Endodermal cell (in vitro differentiated cells): ENCODE measurements around the gene OR5AU1. TPM values are rescaled to one million over a fixed set of nuclear protein-coding genes. Genes with fewer than 3 reads are reported as not detected.

Source experiments
- DNase-seq: peaks from one replicate; pipeline ENCODE4 v3.0.0-alpha.2; 2017
- H3K27ac ChIP-seq: 2 replicates; pipeline ENCODE4 v1.5.1; 2013; ENCODE audit warnings: mild to moderate bottlenecking, low read depth, low read length, moderate library complexity
- H3K27me3 ChIP-seq: 2 replicates; pipeline ENCODE4 v1.6.1; 2013; ENCODE audit warnings: mild to moderate bottlenecking, low read length, moderate library complexity; ENCODE audit not compliant: insufficient read depth, control insufficient read depth, poor library complexity, severe bottlenecking
- H3K36me3 ChIP-seq: 2 replicates; pipeline ENCODE4 v1.7.0; 2013; ENCODE audit warnings: mild to moderate bottlenecking, low read length, moderate library complexity; ENCODE audit not compliant: control insufficient read depth, insufficient read depth
- H3K4me1 ChIP-seq: one replicate; pipeline ENCODE4 v1.7.0; 2013; ENCODE audit warnings: low read length; ENCODE audit not compliant: control insufficient read depth, insufficient read depth
- H3K4me3 ChIP-seq: 2 replicates; pipeline ENCODE4 v1.5.1; 2013; ENCODE audit warnings: mild to moderate bottlenecking, low read length, moderate library complexity
- H3K9ac ChIP-seq: 2 replicates; pipeline ENCODE4 v1.6.1; 2013; ENCODE audit warnings: mild to moderate bottlenecking, low read length, moderate library complexity; ENCODE audit not compliant: poor library complexity, severe bottlenecking; ENCODE audit errors: extremely low read depth
- H3K9me3 ChIP-seq: 2 replicates; pipeline ENCODE4 v1.6.1; 2013; ENCODE audit warnings: mild to moderate bottlenecking, low read length, moderate library complexity; ENCODE audit not compliant: control insufficient read depth
- H3K27ac Mint-ChIP-seq: 2 replicates; pipeline ENCODE4 v1.8.0; 2020; ENCODE audit warnings: mixed read lengths
- H3K27me3 Mint-ChIP-seq: 2 replicates; pipeline ENCODE4 v1.8.0; 2021; ENCODE audit warnings: mild to moderate bottlenecking, mixed read lengths; ENCODE audit not compliant: insufficient read depth
- H3K36me3 Mint-ChIP-seq: 2 replicates; pipeline ENCODE4 v1.8.0; 2020; ENCODE audit warnings: low read depth, mixed read lengths
- H3K4me1 Mint-ChIP-seq: 2 replicates; pipeline ENCODE4 v1.8.0; 2020; ENCODE audit warnings: mixed read lengths
- H3K4me3 Mint-ChIP-seq: 2 replicates; pipeline ENCODE4 v1.8.0; 2020; ENCODE audit warnings: mild to moderate bottlenecking, moderate library complexity, mixed read lengths
- H3K9me3 Mint-ChIP-seq: 2 replicates; pipeline ENCODE4 v1.8.0; 2020; ENCODE audit warnings: mild to moderate bottlenecking, mixed read lengths
- WGBS, 2 experiments: methylation state at CpG; one replicate each; pipeline versions ENCODE4 v1.1.5 to v1.1.7; 2013; ENCODE audit warnings: missing lambda C conversion rate in 2 of 2, mixed read lengths in 1 of 2; ENCODE audit not compliant: insufficient coverage in 1 of 2, insufficient read length in 1 of 2; 5-methylcytosine and 5-hydroxymethylcytosine counted together
- total RNA-seq, 2 donors: library from RNA; stranded (reverse); fragmentation: NEBNext Ultra II Directional in 1 of 2; extraction: Animal tissue kit (Norgen Biotek cat#: 25700) in 1 of 2; gene quantifications; 2 replicates in 1 of 2; 3 replicates in 1 of 2; pipeline ENCODE4 v1.2.1, GENCODE V29; 2021
- TF ChIP-seq, protein P1 (sequence below): fragments of 200-600 bp; sonication (generic); conservative IDR thresholded peaks from 2 replicates; pipeline ENCODE4 v1.5.0; 2021; ENCODE audit warnings: antibody characterized with exemption, mild to moderate bottlenecking

The OR5AU1 gene
- total RNA-seq, 2 donors from 2014 or later, result not detected

DNA sequence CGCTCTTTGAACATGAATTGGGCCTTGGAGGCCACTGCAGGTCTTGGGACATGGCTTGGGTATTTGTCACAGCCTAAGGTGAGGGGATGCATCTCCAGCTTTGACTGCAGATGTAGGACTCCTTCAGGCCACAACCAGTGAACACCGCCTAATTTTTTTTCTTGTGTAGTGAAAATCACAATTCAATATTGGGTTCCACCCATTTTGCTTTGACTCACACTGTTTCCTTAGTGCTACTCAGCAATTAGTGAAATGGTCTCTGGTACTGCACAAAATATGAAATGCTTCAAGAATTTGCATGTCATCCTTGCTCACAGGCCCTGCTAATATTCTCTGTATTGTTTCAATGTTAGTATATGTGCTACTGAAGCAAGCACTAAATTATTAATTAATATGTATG lies 42.5 kb downstream of the OR5AU1 start:
- WGBS, 2 experiments, result 88 to 98% methylated on average over 2 of the region's 2 CpGs
- Mint-ChIP-seq H3K36me3 (no peaks in the 10 kb centered on the region), H3K4me3 (no peak overlapping the region), H3K27ac (no peak overlapping the region), H3K9me3 (no peaks in the 10 kb centered on the region), H3K27me3 (no peaks in the 10 kb centered on the region), H3K4me1 (peaks cover 1% of the 10 kb centered on the region)
- TF ChIP-seq, protein P1, sequence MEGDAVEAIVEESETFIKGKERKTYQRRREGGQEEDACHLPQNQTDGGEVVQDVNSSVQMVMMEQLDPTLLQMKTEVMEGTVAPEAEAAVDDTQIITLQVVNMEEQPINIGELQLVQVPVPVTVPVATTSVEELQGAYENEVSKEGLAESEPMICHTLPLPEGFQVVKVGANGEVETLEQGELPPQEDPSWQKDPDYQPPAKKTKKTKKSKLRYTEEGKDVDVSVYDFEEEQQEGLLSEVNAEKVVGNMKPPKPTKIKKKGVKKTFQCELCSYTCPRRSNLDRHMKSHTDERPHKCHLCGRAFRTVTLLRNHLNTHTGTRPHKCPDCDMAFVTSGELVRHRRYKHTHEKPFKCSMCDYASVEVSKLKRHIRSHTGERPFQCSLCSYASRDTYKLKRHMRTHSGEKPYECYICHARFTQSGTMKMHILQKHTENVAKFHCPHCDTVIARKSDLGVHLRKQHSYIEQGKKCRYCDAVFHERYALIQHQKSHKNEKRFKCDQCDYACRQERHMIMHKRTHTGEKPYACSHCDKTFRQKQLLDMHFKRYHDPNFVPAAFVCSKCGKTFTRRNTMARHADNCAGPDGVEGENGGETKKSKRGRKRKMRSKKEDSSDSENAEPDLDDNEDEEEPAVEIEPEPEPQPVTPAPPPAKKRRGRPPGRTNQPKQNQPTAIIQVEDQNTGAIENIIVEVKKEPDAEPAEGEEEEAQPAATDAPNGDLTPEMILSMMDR, result no peak
- no peak overlapping the region for H3K27ac ChIP-seq
- DNase-seq, result no peak
- H3K9ac ChIP-seq, result no peak overlapping the region
- no peak overlapping the region for H3K4me3 ChIP-seq
- no peaks in the 10 kb centered on the region for H3K27me3 ChIP-seq
- H3K9me3 ChIP-seq, result no peaks in the 10 kb centered on the region
- no peaks in the 10 kb centered on the region for H3K36me3 ChIP-seq
- no peaks in the 10 kb centered on the region for H3K4me1 ChIP-seq

DNA sequence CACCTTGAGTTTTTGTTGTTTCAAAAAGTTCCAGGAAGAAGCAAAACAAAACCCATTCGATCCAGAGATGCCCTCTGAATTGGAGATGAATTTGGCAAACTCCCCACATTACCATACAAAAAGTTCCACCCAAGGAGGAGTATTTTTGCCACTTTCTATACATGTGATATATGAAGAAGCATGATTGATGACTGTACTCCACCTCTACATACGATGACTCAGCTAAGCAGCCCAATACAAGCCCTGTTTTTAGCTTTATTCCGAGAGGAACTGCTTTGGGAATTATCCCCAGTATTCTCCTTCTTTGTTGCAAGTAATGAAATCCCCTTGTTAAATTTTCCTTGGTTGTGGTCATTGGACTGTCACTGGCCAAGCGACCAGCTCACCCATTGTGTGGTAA lies 43.6 kb downstream of the OR5AU1 start:
- DNase-seq, result no peak
- no peaks in the 10 kb centered on the region for H3K4me1 ChIP-seq
- H3K27ac ChIP-seq, result no peak overlapping the region
- H3K36me3 ChIP-seq, result no peaks in the 10 kb centered on the region
- H3K36me3 Mint-ChIP-seq, result no peaks in the 10 kb centered on the region
- no peaks in the 10 kb centered on the region for H3K27me3 Mint-ChIP-seq
- H3K9me3 Mint-ChIP-seq, result no peaks in the 10 kb centered on the region
- TF ChIP-seq, protein P1, result no peak
- H3K27ac Mint-ChIP-seq, result no peak overlapping the region
- H3K9me3 ChIP-seq, result no peaks in the 10 kb centered on the region
- H3K4me3 Mint-ChIP-seq, result no peak overlapping the region
- WGBS, 2 experiments, result 92 to 94% methylated on average over 2 to 4 of the region's 4 CpGs
- no peaks in the 10 kb centered on the region for H3K27me3 ChIP-seq
- H3K4me1 Mint-ChIP-seq, result peaks cover 1% of the 10 kb centered on the region
- no peak overlapping the region for H3K4me3 ChIP-seq
- no peak overlapping the region for H3K9ac ChIP-seq

DNA sequence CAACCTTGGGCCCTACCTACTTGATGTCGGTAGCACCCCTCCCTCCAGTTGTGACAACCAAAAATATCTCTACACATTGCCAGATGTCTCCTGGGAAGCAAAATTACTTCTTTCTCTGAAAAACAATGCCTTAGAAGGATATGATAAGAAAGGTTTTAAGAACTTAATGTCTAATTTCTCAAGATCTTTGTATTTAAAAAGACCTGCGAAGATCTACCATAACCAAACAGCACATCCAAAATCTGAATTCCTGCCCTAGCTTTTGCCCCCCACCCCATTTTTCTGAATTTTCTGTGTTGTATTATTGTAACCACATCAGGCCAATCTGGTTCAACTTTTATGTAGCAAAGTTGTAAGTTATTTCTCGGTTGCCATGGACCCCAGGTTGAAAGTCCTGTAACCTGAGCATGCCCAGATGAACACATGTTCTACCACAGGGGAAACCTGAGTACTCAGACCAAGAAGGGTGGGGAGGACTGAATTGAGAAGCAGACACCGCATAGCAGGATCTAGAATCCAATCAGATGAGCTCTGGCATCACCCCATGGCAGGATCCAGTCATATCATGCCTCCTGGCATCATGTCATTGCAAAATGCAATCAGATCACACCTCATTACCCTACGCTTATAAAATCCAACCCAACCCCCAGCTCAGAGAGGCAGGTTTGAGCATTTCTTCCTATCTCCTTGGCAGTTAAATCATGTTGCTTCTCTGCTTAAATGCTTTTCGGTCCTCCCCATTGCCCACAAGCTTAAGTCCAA lies 46.3 kb downstream of the OR5AU1 start:
- H3K4me3 Mint-ChIP-seq, result no peak overlapping the region
- no peak overlapping the region for H3K4me3 ChIP-seq
- no peaks in the 10 kb centered on the region for H3K36me3 Mint-ChIP-seq
- WGBS, 2 experiments, result 94% methylated on average over 4 to 6 of the region's 6 CpGs
- no peaks in the 10 kb centered on the region for H3K27me3 ChIP-seq
- peaks cover 12% of the 10 kb centered on the region for H3K4me1 Mint-ChIP-seq
- no peak for DNase-seq
- H3K27ac ChIP-seq, result no peak overlapping the region
- no peaks in the 10 kb centered on the region for H3K27me3 Mint-ChIP-seq
- no peaks in the 10 kb centered on the region for H3K9me3 ChIP-seq
- no peaks in the 10 kb centered on the region for H3K36me3 ChIP-seq
- TF ChIP-seq, protein P1, result no peak
- H3K27ac Mint-ChIP-seq, result no peak overlapping the region
- H3K4me1 ChIP-seq, result peaks cover 4% of the 10 kb centered on the region
- no peaks in the 10 kb centered on the region for H3K9me3 Mint-ChIP-seq
- H3K9ac ChIP-seq, result no peak overlapping the region
